GM15510 (cell line): ENCODE measurements around the gene GZMH.

Experiments
- POLR2A ChIP-seq: IDR thresholded peaks from 3 replicates; pipeline ENCODE4 v1.6.1; 2011; ENCODE audit warnings: borderline replicate concordance; ENCODE audit not compliant: insufficient read length; ENCODE audit errors: extremely low read depth

GZMH gene

DNA sequence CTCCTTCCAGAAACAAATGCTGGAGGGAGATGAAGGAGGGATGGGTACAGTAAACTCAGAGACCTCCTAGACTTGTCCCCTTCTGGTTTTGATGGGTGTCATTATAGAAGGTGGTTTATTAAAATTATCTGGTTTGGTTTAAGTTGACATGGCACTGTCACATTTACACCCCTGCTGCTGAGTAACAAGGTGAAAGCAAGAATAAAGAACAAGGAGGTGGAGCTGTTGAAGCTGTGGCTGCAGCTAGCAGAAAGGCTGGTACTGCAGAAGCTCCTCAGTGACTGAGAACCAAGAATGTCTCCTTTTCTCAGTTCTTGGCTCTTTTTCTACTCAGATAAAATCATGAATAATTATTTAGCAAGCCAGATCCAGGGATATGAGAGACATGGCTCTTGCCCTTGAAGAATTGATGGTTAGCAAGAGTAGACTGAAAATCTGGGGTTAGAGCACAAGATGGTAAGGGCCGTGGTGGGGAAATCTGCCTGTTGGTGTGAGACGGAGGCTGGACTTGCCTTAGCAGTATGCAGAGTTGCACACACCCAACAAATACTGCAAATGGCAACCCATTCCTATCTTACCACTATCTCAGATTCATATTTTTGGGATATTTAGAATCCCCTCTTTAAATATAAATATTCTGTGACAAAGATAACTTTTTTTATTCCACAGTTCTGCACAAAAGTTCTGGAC, at the start of gene GZMH:
GZMH (minus strand) TSS at position 31 of the 690 bp plus-strand sequence. CDS start 72 bp downstream, outside the sequence.
- no peak for TF ChIP-seq POLR2A

- TF ChIP-seq POLR2A: no peak
Observed at GRCh38 chr14:24639905-24640304, 30.4 kb upstream of the GZMH start.

DNA sequence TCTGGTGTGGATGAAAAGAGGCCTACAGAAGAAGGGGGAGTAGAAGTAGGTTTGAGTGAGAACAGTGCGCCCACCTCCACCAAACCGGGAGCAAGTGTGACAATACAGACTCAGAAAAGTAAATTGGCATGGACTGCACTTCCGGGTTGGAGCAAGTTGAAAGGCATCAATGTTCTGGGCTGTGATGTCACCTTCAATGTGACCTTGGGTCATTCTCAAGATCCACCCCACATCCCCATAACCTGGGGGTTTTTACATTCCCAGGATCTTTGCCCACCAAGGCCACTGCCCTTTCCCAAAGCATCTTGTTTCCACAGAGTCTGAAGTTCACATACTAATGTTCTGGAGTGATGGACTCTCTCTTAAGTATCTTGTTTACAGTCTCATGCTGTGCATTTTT, 29.8 kb upstream of the GZMH start:
- TF ChIP-seq POLR2A: no peak

DNA sequence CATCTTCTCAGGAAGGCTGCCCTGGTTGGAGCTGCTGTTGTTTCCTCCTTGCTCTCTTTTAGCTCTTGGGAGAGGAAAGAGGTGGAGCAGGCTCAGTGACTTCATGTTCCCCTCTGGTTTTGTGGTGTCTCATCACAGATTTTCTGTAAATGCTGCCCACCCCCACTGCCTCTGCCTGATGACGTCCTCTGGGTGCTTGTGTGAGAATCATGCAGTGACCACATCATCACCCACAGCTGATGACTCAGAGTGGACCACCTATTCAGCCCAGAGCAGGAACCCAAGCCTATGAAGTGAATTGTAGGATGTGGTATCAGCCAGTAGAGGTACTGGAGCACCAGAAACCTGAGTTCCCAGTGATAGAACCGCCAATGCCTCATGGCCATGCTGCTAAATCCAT, 24.7 kb upstream of the GZMH start, which contains the start of gene GZMB:
GZMB (minus strand) TSS at position 33 of the 400 bp plus-strand sequence; CDS start at position 3, 30 bp downstream.
- TF ChIP-seq POLR2A: no peak

DNA sequence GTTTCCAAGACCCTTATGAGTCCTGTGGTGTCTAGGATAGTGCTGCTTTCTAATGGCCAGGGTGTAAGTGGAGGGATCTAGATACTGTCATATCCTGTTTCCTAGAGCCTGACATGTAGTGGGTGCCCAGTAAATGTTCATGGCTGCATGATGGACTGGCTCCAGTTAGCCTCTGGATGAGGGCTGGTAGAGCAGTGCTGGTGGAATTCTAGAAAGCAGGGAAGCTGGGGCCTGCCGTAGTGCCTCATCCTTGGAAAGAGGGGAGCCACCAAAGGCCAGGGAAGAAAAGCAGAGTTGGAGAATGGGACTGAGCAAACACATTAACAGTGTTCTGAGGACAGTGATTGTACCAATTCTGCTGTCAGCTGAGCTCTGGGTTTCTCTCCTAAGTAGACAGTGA, 23.9 kb upstream of the GZMH start:
- TF ChIP-seq POLR2A: no peak

DNA sequence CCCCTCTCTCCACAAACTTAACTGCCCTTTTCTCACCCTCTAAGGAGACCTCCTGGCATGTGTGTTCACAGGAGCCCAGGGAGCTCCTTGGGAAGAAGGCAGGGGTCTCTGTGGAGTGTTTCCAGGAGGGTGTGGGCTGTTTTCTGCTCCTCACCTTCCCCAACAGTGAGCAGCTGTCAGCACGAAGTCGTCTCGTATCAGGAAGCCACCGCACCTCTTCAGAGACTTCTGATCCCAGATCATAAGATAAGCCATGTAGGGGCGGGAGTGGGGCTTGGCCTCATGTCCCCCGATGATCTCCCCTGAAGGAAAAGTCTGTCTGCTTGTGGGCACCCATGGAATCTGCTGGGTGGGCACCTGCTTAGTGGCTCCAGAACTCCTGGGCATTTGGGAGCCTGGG, 23.3 kb upstream of the GZMH start:
- no peak for TF ChIP-seq POLR2A

- no peak for TF ChIP-seq POLR2A
Observed at GRCh38 chr14:24632336-24632735, 22.9 kb upstream of the GZMH start.

GRCh38 chr14:24631749-24632335, 22.4 kb upstream of the GZMH start:
- TF ChIP-seq POLR2A: no peak

DNA sequence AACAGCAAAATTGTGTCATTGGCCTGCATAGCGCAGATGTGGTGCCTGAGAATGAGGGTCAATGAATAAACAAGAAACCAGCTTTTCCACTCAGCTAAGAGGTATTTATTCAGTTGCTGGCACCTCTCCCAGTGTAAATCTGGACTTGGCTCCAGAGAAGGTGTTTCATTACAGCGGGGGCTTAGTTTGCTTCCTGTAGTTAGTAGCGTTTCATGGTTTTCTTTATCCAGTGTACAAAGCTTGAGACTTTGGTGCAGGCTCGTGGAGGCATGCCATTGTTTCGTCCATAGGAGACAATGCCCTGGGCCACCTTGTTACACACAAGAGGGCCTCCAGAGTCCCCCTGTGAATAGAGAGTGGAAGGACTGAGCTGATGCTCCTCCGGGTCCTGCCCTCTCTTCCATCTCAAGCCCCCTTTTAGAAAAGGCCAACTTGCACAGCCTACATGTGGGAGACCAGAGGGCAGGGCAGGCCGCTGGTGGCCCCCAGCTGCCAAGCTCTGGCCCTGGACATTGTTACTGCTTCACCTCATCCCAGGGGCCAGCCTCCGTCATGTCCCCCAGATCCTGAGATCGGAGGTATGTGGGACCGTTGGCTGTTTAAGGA, 21.5 kb upstream of the GZMH start:
- no peak for TF ChIP-seq POLR2A

GRCh38 chr14:24630087-24630871, 20.8 kb upstream of the GZMH start:
- TF ChIP-seq POLR2A: no peak

DNA sequence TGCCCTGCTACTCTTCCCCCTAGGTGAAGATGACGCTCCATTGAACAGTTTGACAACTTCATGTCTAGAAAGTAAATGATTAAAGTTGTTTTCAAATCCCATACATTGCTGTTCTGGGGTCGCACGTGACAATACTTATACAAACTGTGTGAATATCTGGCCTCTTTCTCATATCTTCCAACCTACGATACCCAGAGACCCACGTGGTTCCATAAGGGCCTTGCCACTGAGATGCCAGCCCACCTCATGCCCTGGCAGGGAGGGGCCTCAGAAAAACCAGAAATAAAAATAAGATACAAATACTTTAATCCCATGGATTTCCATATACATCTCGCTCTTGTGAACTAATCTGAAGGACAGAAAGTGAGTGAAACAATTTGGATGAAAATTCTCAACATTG, 20.0 kb upstream of the GZMH start:
- TF ChIP-seq POLR2A: no peak

GRCh38 chr14:24613747-24614146, 4.3 kb upstream of the GZMH start:
- no peak for TF ChIP-seq POLR2A

- no peak for TF ChIP-seq POLR2A
Observed at GRCh38 chr14:24613241-24613640, 3.8 kb upstream of the GZMH start.

GRCh38 chr14:24612196-24612595, 2.7 kb upstream of the GZMH start:
- TF ChIP-seq POLR2A: no peak
